HG03469 (cell line): ENCODE results near the gene ZC2HC1B.
"Not testable (repeated sequence)": the region's sequence is repeated elsewhere in the genome, so short reads cannot be mapped to it uniquely, and the experiment has no call there.

ENCODE experiments used
- ATAC-seq: cut with Tn5 transposase; IDR thresholded peaks from one replicate; pipeline ENCODE4 v1.9.1; 2021; ENCODE audit warnings: mild to moderate bottlenecking, moderate library complexity, moderate number of reproducible peaks; ENCODE audit not compliant: unreplicated experiment

Gene ZC2HC1B

DNA sequence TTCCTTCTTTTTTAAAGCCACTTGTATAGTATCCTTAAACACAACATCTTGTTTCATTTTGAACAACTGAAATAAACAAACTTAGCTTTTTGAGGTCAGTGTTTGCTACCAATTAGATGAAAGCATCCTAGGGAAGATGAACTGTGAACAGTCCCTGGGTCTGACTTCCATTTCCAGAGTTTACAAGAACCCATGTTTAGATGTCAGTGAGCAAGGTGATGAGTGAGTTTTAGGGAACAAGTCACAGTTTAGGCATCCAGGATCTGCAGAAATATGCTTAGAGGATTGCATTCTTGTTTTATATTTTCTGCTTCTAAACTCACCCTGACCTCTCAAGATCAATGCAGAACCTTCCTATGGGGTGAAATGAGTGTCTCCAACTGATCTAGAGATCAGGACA is 3.0 kb downstream of the ZC2HC1B start:
- ATAC-seq: no peak

DNA sequence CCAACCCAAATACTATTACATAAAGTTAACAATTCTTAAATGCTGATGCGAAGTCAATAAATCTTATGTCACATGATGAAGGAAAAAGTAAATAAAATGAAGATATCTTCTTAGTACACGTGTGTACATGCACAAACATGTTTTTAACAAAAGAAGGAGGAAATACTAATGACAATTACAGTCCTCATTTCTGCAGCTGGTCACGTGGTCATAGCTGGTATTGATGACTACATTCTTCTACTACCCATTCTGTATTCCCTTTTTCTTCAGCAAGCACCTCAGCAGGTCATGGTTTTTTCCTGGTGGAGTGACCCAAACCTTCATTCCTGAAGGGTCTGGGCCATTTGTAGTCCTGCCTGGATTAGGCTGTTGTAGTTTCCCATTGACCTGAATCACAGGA is 4.5 kb downstream of the ZC2HC1B start:
- not testable (repeated sequence) for ATAC-seq

DNA sequence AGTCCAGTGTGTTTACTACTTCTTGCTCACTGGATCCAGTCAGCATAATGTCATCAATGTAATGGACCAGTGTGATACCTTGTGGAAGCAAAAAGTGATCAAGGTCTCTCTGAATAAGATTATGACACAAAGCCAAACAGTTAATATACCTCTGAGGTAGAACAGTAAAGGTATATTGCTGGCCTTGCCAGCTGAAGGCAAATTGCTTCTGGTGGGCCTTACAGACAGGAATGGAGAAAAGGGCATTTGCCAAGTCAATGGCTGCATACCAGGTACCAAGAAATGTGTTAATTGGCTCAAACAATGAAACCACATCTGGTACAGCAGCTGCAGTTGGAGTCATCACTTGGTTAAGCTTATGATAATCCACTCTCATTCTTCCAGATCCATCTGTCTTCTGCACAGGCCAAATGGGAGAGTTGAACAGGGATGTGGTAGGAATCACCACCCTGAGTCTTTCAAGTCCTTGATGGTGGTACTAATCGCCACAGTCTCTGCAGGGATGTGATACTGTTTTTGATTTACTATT is 7.0 kb downstream of the ZC2HC1B start:
- ATAC-seq: not testable (repeated sequence)

DNA sequence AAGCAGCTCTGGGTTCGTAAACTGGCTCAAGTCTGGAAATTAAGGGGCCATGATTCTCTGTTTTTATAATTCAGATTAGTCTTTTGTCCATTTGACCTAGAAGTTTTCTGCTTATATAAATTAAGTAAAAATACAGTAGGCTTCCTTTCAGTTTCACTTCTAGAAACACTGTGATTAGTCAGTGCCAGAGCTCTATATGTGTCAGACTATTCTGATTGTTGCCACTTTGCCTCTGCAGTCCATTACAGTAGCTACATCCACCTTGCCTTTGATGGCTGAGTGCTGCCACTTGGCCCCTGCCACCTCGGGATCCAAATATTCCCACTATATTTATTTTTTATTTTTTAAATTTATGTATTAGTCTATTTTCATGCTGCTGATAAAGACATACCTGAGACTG is 7.9 kb downstream of the ZC2HC1B start:
- ATAC-seq: peak; percentile 98

DNA sequence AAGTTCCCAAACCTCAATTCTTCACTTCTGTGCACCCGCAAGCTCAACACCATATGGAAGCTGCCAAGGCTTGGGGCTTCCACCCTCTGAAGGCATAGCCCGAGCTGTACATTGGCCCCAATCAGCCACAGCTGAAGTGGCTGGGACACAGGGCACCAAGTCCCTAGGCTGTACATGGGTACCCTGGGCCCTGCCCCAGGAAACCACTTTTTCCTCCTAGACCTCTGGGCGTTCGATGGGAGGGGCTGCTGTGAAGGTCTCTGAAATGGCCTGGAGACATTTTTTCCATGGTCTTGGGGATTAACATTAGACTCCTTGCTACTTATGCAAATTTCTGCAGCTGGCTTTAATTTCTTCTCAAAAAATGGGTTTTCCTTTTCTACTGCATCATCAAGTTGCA is 9.3 kb downstream of the ZC2HC1B start:
- ATAC-seq: not testable (repeated sequence)

DNA sequence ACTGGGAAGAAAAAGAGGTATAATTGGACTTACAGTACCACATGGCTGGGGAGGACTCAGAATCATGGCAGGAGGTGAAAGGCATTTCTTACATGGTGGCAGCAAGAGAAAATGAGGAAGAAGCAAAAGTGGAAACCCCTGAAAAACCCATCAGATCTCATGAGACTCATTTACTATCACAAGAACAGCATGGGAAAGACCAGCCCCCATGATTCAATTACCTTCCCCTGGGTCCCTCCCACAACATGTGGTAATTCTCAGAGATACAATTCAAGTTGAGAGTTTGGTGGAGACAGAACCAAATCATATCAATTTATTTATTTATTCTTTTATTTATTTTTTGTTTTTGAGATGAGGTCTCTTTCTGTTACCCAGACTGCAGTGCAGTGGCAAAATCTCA is 10.2 kb downstream of the ZC2HC1B start:
- ATAC-seq: not testable (repeated sequence)

DNA sequence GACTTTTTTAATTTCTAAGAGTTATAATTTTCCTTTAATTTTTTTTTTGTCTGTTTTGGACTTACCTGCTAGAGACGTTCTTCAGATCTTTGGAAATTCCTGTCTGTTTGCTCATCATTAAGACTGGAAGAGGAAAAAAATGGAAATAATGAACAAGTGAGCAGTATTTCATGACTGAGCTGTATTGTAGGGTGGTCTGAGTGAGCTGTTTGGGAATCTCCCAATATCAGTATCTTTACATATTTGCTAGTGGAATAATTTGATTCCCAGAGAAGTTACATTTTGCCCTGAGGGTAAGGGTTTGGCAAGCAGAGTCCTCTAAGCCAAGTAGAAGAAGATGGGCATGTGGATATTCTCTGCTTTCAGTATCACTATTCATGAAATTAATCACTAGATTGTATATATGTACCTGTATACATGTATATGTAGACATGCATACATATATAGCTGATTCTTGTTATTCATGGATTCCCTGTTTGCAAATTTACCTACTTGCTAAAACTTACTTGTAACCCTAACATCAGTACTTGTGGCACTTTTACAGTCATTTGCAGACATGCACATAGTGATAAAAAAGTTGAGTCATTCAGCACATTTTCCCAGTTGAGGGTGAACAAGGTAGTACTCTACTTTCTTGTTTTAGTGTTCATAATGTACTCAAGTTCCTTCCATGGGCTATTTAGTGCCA is 13.5 kb downstream of the ZC2HC1B start:
- no peak for ATAC-seq

DNA sequence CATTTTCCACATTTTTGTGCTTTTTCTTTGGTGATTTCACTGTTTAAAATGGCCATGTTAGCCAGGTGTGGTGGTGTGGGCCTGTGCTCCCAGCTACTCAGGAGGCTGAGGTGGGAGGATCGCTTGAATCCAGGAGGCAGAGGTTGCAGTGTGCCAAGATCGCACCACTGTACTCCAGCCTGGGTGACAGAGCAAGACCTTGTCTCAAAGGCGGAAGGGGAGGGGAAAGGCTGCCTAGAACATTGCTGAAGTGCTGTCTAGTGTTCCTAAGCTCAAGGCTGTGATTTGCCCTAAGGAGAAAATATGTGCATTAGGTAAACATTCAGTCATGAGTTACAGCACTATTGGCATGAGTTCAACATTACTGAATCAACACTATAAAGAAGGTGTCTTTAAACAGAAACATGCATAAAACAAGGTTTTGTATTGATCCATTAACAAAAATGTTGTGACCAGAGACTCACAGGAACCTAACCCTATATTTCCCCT is 14.0 kb downstream of the ZC2HC1B start:
- ATAC-seq: no peak

DNA sequence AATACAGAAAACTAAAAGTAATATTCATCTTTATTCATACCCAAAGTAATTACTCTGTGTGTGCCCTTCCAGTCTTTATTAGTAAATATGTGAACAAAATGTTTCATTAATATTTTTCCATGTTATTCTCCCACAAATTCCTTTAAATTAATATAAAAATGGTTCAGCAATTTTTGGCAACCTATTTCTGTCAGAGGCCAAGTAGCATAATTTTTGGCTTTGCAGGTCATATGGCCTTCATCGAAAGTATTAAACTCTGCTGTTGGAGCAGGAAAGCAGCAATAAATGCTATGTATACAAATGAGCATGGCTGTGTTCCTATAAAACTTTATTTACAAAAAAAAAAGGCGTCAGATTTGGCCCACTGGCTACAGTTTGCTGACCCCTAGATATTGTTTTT is 16.1 kb downstream of the ZC2HC1B start:
- no peak for ATAC-seq

DNA sequence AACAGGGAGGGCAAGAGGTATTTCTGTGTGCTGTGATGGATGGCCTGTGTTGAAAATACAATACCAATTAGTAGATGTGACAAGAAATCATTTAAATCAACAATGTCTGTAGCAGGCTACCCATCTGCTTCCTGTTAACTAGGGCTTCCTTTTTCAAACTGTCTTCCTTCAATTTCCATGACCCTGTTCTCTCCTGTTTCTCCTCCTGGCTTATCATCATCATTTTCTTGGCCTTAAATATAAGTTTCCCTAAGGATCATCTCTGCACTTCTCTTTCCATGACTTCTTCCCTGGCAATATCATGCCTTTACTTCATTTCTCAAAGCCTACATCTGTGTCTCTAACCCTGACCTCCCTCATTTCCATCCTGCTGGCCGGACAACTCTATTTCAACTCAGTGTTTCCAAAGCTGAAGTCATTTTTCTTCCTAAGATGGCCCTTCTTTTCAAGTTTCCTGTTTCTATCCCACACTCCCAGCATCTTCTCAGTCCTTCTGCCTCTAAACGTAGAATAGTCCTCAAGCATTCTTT is 18.2 kb downstream of the ZC2HC1B start:
- ATAC-seq: no peak

DNA sequence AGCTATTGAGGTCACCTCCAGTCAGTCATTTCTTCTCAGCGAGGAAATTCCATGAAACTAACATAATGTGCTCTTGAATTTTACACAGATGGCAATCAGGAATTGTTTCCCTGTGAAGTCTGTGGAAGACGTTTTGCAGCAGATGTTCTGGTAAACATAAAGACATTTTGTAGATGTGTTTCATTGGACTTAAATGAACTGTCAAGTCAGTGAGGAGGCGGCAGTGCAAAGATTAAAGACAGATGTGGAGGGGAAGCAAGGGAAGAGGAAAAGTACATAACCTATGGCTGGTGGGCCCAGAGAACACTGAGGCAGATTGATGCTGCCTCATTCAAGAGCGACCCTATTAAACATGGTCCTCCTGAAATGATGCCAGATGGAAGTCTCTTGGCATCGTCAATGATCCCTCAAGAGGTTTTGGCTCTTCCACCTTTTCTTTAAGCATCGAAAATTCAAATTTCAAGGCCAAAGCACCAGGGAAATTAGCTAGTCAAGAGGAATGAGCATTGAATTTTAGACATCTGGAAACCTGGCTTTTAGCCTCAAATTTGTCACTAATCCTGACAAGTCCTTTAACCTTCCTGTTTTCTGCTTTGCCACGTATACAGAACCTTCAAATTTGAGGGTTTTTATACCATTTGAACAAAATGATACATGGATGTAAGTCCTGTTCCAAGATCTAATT is 20.1 kb downstream of the ZC2HC1B start:
- no peak for ATAC-seq

DNA sequence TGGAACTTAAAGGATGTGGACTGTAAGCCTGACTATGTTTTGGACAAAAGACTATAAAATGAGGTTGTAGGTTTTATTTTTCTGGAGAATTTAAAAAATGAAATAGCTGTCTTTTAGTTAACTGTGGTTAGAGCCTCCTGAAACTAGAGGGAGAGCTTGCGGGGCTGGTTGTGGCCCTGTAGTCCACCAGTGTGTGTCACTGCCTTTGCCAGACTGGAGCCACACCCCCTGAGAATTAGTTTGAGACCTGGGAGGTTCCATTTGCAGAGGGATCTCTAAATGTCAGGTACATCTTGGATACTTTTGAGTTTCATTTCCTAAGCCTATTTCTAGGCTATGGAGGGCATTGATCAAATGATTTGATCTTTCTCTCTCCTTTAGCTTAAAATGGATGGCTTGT is 20.8 kb downstream of the ZC2HC1B start:
- no peak for ATAC-seq

DNA sequence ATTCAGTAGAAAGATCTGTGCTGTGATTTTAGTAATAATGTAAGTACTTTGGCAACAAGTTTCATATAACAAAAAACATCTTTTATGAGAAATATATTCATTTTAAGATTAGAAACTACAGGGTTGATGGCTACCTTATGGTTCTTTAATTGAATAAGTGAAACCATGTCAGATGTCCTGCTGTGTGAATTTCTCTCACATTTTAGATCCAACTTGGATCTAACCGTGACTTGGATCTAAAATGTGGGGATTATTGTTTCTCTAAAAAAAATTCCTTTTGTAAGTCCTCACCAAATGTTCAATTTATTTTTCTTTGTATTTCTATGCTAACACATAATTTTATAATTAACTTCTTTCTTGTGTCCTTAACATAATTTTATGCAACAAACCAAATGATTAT is 30.4 kb downstream of the ZC2HC1B start:
- no peak for ATAC-seq

DNA sequence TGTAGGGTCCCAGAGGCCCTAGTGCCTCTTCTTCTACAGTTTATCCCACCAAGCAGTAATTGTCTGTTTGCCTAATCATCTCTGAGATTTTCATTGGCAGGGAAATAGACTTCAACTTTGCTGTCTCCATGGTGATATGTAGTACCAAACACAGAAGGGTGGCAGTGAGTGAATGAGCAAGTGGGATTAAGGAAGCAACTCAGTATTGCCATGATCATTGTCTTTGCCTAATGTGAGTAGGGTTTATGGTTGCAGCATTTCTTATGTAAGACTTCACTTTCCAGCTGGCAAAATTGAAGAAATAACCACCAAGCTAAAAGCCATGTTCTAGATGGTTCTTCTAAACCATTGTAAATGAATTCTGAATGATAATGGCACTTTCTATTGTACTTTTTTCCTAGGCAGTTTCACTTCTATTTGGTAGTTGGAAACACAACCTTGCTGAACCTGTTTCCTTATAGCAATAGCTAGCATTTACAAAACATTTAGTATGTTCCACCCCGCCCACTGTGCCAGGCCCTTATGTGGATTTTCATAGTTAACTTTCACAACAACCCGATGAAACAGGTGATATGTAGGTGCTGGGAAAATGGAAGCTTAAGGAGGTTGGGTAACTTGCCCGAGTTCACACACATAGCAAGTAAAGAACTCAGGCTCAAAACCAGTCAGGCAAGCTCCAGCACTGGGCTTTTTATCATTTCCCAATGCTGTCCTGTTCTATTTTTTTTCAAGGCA is 32.0 kb downstream of the ZC2HC1B start:
- no peak for ATAC-seq

DNA sequence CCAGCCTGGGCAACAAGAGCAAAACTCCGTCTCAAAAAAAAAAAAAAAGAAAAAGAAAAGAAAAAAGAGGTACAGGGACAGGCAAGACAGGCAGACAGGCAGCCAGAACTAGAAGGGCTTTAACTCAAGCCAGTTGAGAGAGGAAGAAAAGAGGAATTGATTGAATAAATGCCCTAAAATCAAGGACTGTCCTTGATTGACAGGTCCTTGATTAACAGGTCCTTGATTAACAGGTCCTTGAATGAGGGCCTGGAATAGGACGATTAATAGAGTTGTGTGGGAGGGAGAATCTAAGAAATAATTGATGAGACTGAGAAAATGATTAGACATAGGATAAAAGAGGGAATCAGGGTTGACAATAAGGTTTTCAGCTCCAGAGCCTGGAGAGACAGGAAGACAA is 36.1 kb downstream of the ZC2HC1B start:
- no peak for ATAC-seq

DNA sequence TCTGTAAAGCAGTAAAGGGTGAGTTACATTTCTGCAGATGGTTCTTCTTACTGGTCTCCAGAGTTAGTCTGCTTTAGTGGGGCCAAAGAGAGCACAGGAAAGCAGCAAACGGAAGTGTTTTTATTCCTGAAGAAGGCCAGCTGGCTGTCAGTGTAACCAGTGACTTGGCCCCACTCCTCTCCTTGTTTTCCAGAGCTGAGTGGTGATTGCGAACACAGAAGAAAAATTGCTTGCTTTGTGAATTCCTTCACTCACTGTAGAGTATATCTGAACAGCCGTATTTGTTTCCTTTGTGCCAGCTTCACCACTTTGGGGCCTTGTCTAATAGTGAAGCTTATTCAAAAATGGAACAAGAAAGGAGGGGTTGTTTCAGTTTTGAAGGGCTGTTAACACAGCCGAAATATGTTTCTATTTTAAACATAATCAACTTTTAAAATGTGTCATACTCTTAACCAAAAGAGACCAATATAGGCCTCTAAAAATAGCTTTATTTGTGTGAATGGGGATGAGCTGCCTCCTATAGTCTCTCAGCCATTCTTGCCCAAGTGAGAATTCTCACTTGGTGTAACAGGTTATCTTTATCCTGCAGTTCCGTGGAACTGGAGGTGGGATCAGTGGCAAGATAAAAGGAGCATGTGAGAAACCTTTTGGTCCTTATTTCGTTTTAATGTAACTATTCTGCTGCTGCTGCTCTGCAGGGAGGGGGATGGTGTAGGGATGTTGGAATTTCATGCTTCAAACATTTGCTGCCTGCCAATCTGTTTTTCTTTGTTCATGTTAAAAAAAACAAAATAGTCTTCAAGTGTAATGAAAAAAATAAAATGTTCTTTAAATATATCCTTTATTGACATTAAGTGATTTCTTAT is 37.8 kb downstream of the ZC2HC1B start:
- peak; percentile 96 for ATAC-seq

DNA sequence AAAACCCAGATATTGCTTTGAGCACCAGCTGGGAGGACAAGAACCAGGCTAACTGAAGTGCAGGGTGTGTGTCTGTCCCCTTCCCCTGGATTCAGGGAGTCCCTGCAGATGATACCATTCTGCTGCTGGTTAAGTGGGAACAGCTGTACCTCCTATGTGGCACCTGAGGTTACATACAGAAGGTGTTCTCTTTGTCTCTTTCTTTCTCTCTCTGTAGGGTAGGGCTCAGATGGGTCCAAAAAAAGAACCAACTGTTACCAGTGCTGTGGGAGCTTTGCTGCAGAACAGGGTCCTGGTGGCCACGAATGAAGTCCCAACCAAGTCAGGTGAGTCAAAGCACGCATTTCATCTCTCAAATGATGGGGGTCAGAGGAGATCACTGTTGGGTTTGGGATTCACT is 38.6 kb downstream of the ZC2HC1B start:
- no peak for ATAC-seq

DNA sequence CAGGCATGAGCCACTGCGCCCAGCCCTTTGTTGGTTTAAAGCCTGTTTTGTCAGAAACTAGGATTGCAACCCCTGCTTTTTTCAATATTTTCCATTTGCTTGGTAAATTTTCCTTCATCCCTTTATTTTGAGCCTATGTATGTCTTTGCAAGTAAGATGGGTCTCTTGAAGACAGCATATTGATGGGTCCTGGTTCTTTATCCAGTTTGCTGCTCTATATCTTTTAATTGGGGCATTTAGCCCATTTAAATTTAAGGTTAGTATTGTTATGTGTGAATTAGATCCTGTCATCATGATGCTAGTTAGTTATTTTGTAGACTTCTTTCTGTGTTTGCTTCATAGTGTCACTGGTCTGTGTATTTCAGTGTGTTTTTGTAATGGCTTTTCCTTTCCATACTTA is 46.8 kb downstream of the ZC2HC1B start:
- ATAC-seq: no peak

DNA sequence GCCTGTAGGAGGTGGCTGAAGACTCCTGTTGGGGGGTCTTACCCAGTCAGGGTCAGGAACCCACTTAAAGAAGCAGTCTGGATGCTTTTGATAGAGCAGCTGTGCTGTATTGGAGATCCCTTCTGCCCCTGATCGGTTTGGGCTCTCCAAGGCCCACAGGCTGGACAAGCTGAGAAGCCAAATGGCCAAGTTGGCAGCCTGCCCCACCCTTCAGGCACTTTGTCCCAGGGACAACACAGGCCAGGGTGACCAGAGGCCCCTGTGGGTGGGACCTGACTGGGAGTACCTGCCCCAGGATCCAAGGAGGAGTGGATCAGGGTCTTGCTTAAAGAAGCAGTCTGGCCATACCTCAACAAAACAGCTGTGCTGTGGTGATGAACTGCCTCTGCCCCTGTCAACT is 48.4 kb downstream of the ZC2HC1B start:
- ATAC-seq: no peak

DNA sequence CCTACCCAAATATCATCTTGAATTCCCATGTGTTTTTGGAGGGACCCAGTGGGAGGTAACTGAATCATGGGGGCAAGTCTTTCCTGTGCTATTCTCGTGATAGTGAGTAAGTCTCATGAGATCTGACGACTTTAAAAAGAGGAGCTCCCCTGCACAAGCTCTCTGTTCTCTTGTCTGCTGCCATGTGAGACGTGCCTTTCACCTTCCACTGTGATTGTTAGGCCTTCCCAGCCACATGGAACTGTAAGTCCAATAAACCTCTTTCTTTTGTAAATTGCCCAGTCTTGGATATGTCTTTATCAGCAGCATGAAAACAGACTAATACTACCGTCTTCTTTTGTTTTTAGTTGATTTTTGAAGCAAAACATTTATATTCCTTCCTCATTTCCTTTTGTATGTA is 52.8 kb downstream of the ZC2HC1B start:
- not testable (repeated sequence) for ATAC-seq
